Measurements from ENCODE around the gene XPC. TPM values are rescaled to one million over a fixed set of nuclear protein-coding genes. Genes with fewer than 3 reads are reported as not detected.

The XPC gene
- total and polyA plus RNA-seq, 7 donors: 5.3 to 19.5 (median 15.1) TPM

DNA sequence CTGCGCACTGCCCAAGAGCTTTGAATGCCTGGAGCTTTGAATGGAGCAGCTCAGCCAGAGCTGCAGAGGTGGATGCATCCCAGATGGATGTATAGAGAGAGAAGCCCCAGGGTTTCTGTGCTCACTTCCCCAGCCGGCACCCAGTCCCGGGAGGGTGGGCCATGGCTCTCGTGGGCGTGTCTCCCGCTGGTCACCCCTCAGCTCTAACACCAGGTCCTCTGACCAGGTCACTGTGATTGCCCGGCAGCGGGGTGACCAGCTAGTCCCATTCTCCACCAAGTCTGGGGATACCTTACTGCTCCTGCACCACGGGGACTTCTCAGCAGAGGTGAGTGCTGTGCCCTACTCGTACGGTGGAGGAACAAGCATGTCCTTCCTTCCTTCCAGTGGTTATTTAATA, 42.8 kb downstream of the XPC start:
- Histone ChIP-seq H3K27ac (no peak overlapping the region), H3K9me3 (no peaks in the 10 kb centered on the region), H3K36me3 (ENCODE audit: insufficient read depth in 1 of 2, low read depth in 1 of 2) (peaks cover 12 to 98% of the 10 kb centered on the region in 2 donors), H3K4me1 (peaks cover 20% of the 10 kb centered on the region), H3K4me3 (no peak overlapping the region), H3K27me3 (ENCODE audit: insufficient read depth in 3 of 3, low read length in 2 of 3) (no peaks in the 10 kb centered on the region)
- intact Hi-C loops (cut with DNase I): no loop called here
- TF ChIP-seq, protein P1, sequence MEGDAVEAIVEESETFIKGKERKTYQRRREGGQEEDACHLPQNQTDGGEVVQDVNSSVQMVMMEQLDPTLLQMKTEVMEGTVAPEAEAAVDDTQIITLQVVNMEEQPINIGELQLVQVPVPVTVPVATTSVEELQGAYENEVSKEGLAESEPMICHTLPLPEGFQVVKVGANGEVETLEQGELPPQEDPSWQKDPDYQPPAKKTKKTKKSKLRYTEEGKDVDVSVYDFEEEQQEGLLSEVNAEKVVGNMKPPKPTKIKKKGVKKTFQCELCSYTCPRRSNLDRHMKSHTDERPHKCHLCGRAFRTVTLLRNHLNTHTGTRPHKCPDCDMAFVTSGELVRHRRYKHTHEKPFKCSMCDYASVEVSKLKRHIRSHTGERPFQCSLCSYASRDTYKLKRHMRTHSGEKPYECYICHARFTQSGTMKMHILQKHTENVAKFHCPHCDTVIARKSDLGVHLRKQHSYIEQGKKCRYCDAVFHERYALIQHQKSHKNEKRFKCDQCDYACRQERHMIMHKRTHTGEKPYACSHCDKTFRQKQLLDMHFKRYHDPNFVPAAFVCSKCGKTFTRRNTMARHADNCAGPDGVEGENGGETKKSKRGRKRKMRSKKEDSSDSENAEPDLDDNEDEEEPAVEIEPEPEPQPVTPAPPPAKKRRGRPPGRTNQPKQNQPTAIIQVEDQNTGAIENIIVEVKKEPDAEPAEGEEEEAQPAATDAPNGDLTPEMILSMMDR (IDR thresholded peaks at IDR 0.05): no peak
- ATAC-seq (no peak), DNase-seq (no peak)
- 86 to 91% (median 87%) methylated on average over 11 of the region's 11 CpGs for WGBS, 3 donors

DNA sequence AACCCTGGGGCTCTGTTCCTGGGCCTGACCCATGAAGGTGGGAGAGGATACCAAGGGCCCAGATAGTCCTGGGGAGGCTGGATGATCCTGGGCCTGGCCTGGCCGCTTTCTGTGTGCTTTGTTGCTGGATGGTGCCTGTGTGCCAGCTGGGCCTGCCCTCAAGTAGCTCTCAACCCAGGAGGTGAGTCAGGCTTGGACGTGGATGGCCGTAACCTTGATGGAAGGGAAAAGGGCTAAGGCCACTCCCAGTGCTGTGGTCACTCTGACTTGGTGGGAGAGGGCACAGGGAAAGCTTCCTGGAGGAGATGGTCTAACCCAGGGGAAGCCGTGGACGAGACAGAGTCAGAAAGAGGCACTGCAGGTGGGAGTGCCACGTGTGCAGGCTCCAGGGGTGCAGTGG, 44.1 kb downstream of the XPC start:
- no peaks in the 10 kb centered on the region for H3K9me3 ChIP-seq
- H3K27me3 ChIP-seq (ENCODE audit: insufficient read depth in 3 of 3, low read length in 2 of 3): no peaks in the 10 kb centered on the region
- H3K27ac ChIP-seq: no peak overlapping the region
- TF ChIP-seq, protein P1 (IDR thresholded peaks at IDR 0.05): no peak
- no peak overlapping the region for H3K4me3 ChIP-seq
- DNase-seq (no peak), ATAC-seq (no peak)
- WGBS, 3 donors: 87 to 92% (median 88%) methylated on average over 6 of the region's 6 CpGs
- intact Hi-C loops (cut with DNase I): no loop called here
- H3K36me3 ChIP-seq (ENCODE audit: insufficient read depth in 1 of 2, low read depth in 1 of 2): peaks cover 15 to 98% of the 10 kb centered on the region in 2 donors
- peaks cover 20% of the 10 kb centered on the region for H3K4me1 ChIP-seq

DNA sequence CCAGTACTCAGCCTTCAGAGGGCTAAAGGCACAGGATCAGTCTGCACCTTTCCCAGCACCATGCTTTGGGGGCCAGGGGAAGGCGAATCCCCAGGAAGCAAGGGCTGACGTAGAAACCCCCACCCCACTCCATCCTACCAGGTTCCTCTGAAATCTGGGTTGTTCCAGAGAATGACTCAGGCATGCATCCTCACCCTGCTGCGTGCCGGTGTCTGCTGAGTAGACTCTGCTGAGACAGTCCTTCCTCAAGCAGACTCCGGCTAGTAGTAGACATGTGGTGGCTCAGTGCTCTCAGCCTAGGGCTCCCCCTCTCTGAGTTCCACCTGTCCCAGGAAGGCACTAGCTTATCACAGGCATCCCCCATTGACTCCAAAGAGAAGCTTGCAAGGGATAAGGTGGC, 44.5 kb downstream of the XPC start:
- Histone ChIP-seq H3K9me3 (no peaks in the 10 kb centered on the region), H3K4me3 (no peak overlapping the region), H3K27me3 (ENCODE audit: insufficient read depth in 3 of 3, low read length in 2 of 3) (no peaks in the 10 kb centered on the region), H3K4me1 (peaks cover 20% of the 10 kb centered on the region), H3K27ac (no peak overlapping the region), H3K36me3 (ENCODE audit: insufficient read depth in 1 of 2, low read depth in 1 of 2) (peaks cover 16 to 97% of the 10 kb centered on the region in 2 donors)
- ATAC-seq (no peak), DNase-seq (no peak)
- WGBS, 3 donors: 94 to 97% (median 95%) methylated on average over 5 of the region's 5 CpGs
- intact Hi-C loops (cut with DNase I): no loop called here
- TF ChIP-seq, protein P1 (IDR thresholded peaks at IDR 0.05): no peak

DNA sequence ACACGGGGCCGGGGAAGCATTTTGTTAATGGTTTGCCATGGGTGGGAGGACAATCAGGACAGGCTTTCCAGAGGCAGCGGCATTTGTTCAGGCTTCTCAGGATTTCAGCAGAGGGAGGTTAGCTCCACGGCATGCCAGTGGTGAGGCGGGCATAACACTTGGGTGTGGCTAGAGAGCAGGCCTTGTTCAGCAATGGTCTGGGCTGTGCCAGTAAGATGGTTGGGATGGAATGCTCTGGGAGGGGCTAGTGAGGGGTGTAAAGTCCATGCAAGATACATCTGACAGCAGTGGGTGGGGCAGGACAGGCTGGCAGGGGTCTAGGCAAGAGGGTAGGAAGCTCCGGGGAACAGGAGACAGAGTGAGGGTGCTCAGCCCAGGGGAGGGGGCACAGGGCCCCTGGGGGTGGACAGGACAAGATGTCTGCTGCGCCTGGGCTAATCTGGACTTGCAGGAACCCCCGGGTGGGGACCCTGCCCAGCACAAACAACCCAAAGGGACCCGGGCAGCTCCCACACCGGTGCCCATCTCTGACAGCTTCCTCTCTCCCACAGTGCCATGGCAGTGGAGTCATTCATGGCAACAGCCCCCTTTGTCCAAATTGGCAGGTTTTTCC, 45.1 kb downstream of the XPC start:
- TF ChIP-seq, protein P1 (IDR thresholded peaks at IDR 0.05): no peak
- ATAC-seq (no peak), DNase-seq (no peak)
- H3K27ac ChIP-seq: no peak overlapping the region
- WGBS, 3 donors: 86 to 93% (median 93%) methylated on average over 10 of the region's 10 CpGs
- H3K36me3 ChIP-seq (ENCODE audit: insufficient read depth in 1 of 2, low read depth in 1 of 2): peaks cover 16 to 97% of the 10 kb centered on the region in 2 donors
- intact Hi-C loops (cut with DNase I): no loop called here
- H3K4me1 ChIP-seq: peaks cover 19% of the 10 kb centered on the region
- H3K4me3 ChIP-seq: no peak overlapping the region
- H3K9me3 ChIP-seq: no peaks in the 10 kb centered on the region
- H3K27me3 ChIP-seq (ENCODE audit: insufficient read depth in 3 of 3, low read length in 2 of 3): no peaks in the 10 kb centered on the region

DNA sequence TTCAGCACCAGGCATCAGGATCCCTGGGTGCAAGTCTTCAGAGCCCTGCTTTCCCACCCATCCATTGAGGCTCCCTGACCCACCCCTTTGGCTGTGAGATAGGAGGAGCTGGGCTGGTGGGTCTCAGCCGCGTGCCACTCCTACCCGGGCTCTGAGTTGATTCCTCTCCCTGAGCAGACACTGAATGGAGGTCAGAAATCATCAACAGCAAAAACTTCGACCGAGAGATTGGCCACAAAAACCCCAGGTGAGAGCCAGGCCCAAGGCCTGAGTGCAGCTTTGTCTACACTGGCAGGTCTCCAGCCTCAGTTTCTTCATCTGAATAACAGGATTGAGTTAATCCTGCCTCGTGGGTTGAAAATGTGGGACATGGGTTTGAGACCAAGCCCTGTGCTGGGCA, 45.7 kb downstream of the XPC start:
- Histone ChIP-seq H3K4me1 (peaks cover 13% of the 10 kb centered on the region), H3K36me3 (ENCODE audit: insufficient read depth in 1 of 2, low read depth in 1 of 2) (peaks cover 16 to 97% of the 10 kb centered on the region in 2 donors), H3K4me3 (no peak overlapping the region), H3K9me3 (no peaks in the 10 kb centered on the region), H3K27me3 (ENCODE audit: insufficient read depth in 3 of 3, low read length in 2 of 3) (no peaks in the 10 kb centered on the region), H3K27ac (no peak overlapping the region)
- intact Hi-C loops (cut with DNase I): no loop called here
- ATAC-seq (no peak), DNase-seq (no peak)
- WGBS, 3 donors: 86 to 99% (median 92%) methylated on average over 6 of the region's 6 CpGs
- TF ChIP-seq, protein P1 (IDR thresholded peaks at IDR 0.05): no peak

Data from psoas muscle (tissue), 8 donors.